Activated naive CD4-positive, alpha-beta T cell treated with anti-CD3 and anti-CD28 coated beads, Interleukin-2, amount 50 U/mL, for 72 hours (primary cell): ENCODE data around the gene BTBD9. TPM values are rescaled to one million over a fixed set of nuclear protein-coding genes. Genes with fewer than 3 reads are reported as not detected.
A peak's percentile ranks its signal among the peaks of the same experiment; 100 is the strongest.
"Not testable (repeated sequence)": the region's sequence is repeated elsewhere in the genome, so short reads cannot be mapped to it uniquely, and the experiment has no call there.

Experiments used
- ATAC-seq, 2 donors: fragments of 150-1000 bp; cut with Tn5 transposase; 2 replicates each; pipeline ENCODE4 v1.10.0; 2021; ENCODE audit warnings: mild to moderate bottlenecking in 2 of 2, moderate library complexity in 2 of 2
- DNase-seq, 2 donors: peaks; one replicate each; pipeline ENCODE4 v3.0.0; 2021 to 2022; ENCODE audit warnings: low spot score in 2 of 2
- H3K27ac Mint-ChIP-seq, 2 donors: one replicate each; pipeline ENCODE4 v1.8.0; 2022; ENCODE audit warnings: mild to moderate bottlenecking in 2 of 2, mixed read lengths in 2 of 2
- H3K36me3 Mint-ChIP-seq, 2 donors: one replicate each; pipeline ENCODE4 v1.8.0; 2022; ENCODE audit warnings: mixed read lengths in 2 of 2
- H3K9me3 Mint-ChIP-seq, 2 donors: one replicate each; pipeline ENCODE4 v1.8.0; 2022; ENCODE audit warnings: mixed read lengths in 2 of 2
- total RNA-seq, 2 donors: library from RNA; stranded (reverse); gene quantifications; one replicate each; pipeline ENCODE4 v1.2.3, GENCODE V29; 2022

BTBD9 gene
- total RNA-seq, 2 donors from 2014 or later = 10.5 to 18.8 TPM

- Mint-ChIP-seq H3K27ac (no peak overlapping the region), H3K36me3 (peaks cover 0 to 8% of the 10 kb centered on the region in 2 donors), H3K9me3 (no peaks in the 10 kb centered on the region)
- peak in 1 of 2 donors; percentile 36 for ATAC-seq
- no peak for DNase-seq
These were observed 286.3 kb downstream of the BTBD9 start for GRCh38 chr6:38353310-38354036.

- no peaks in the 10 kb centered on the region for H3K9me3 Mint-ChIP-seq
- ATAC-seq (no peak), DNase-seq (no peak)
- no peak overlapping the region for H3K27ac Mint-ChIP-seq
- H3K36me3 Mint-ChIP-seq = peaks cover 0 to under 1% of the 10 kb centered on the region in 2 donors
These were observed 287.1 kb downstream of the BTBD9 start for GRCh38 chr6:38352636-38353035.

- DNase-seq (no peak), ATAC-seq (no peak)
- H3K36me3 Mint-ChIP-seq = no peaks in the 10 kb centered on the region
- no peak overlapping the region for H3K27ac Mint-ChIP-seq
- H3K9me3 Mint-ChIP-seq = no peaks in the 10 kb centered on the region
These were observed 288.8 kb downstream of the BTBD9 start for GRCh38 chr6:38350942-38351341.

- H3K9me3 Mint-ChIP-seq = no peaks in the 10 kb centered on the region
- H3K27ac Mint-ChIP-seq = no peak overlapping the region
- H3K36me3 Mint-ChIP-seq = no peaks in the 10 kb centered on the region
- DNase-seq = no peak
- ATAC-seq = no peak
These were observed 289.5 kb downstream of the BTBD9 start for GRCh38 chr6:38350220-38350619.

- H3K36me3 Mint-ChIP-seq = no peaks in the 10 kb centered on the region
- DNase-seq = no peak
- no peak for ATAC-seq
- H3K27ac Mint-ChIP-seq = no peak overlapping the region
- H3K9me3 Mint-ChIP-seq = no peaks in the 10 kb centered on the region
These were observed 289.9 kb downstream of the BTBD9 start for GRCh38 chr6:38349795-38350194.

- no peaks in the 10 kb centered on the region for H3K36me3 Mint-ChIP-seq
- no peak for DNase-seq
These were observed 290.5 kb downstream of the BTBD9 start for GRCh38 chr6:38349221-38349620.

GRCh38 chr6:38348371-38348770 lies 291.4 kb downstream of the BTBD9 start:
- H3K9me3 Mint-ChIP-seq = no peaks in the 10 kb centered on the region
- ATAC-seq (no peak), DNase-seq (no peak)
- H3K27ac Mint-ChIP-seq = no peak overlapping the region
- H3K36me3 Mint-ChIP-seq = no peaks in the 10 kb centered on the region

More at GRCh38 chr6:38349221-38349620, 290.5 kb downstream of the BTBD9 start:
- H3K27ac Mint-ChIP-seq = no peak overlapping the region
- ATAC-seq = no peak
- H3K9me3 Mint-ChIP-seq = no peaks in the 10 kb centered on the region

GRCh38 chr6:38347829-38348228 lies 291.9 kb downstream of the BTBD9 start:
- ATAC-seq, H3K9me3 Mint-ChIP-seq, H3K27ac Mint-ChIP-seq, DNase-seq, H3K36me3 Mint-ChIP-seq: not testable (repeated sequence)

GRCh38 chr6:38346291-38347079 lies 293.2 kb downstream of the BTBD9 start:
- Mint-ChIP-seq H3K36me3 (no peaks in the 10 kb centered on the region), H3K27ac (no peak overlapping the region), H3K9me3 (no peaks in the 10 kb centered on the region)
- DNase-seq (no peak), ATAC-seq (no peak)

GRCh38 chr6:38345586-38345985 lies 294.1 kb downstream of the BTBD9 start:
- DNase-seq (no peak), ATAC-seq (no peak)
- no peaks in the 10 kb centered on the region for H3K9me3 Mint-ChIP-seq
- H3K36me3 Mint-ChIP-seq = no peaks in the 10 kb centered on the region
- peak overlapping the region in 1 of 2 donors; percentile 29 for H3K27ac Mint-ChIP-seq

- no peak overlapping the region for H3K27ac Mint-ChIP-seq
- no peak for ATAC-seq
- H3K9me3 Mint-ChIP-seq = peaks cover 0 to 4% of the 10 kb centered on the region in 2 donors
- H3K36me3 Mint-ChIP-seq = peaks cover 13 to 18% of the 10 kb centered on the region in 2 donors
- no peak for DNase-seq
These were observed 298.2 kb downstream of the BTBD9 start for GRCh38 chr6:38341496-38341895.

GRCh38 chr6:38339914-38340313 lies 299.8 kb downstream of the BTBD9 start:
- Mint-ChIP-seq H3K9me3 (peaks cover 0 to 8% of the 10 kb centered on the region in 2 donors), H3K27ac (no peak overlapping the region), H3K36me3 (peaks cover 21 to 27% of the 10 kb centered on the region in 2 donors)
- no peak for DNase-seq
- no peak for ATAC-seq

- DNase-seq (no peak), ATAC-seq (no peak)
- H3K9me3 Mint-ChIP-seq = peaks cover 7 to 17% of the 10 kb centered on the region in 2 donors
- H3K36me3 Mint-ChIP-seq = peaks cover 30 to 37% of the 10 kb centered on the region in 2 donors
- no peak overlapping the region for H3K27ac Mint-ChIP-seq
These were observed 301.8 kb downstream of the BTBD9 start for GRCh38 chr6:38337819-38338465.

GRCh38 chr6:38336922-38337321 lies 302.8 kb downstream of the BTBD9 start:
- Mint-ChIP-seq H3K36me3 (peaks cover 30 to 37% of the 10 kb centered on the region in 2 donors), H3K9me3 (peaks cover 7 to 17% of the 10 kb centered on the region in 2 donors), H3K27ac (no peak overlapping the region)
- no peak for ATAC-seq
- DNase-seq = no peak

- no peaks in the 10 kb centered on the region for H3K36me3 Mint-ChIP-seq
- no peak for ATAC-seq
- H3K27ac Mint-ChIP-seq = no peak overlapping the region
- no peaks in the 10 kb centered on the region for H3K9me3 Mint-ChIP-seq
- no peak for DNase-seq
These were observed 312.9 kb downstream of the BTBD9 start for GRCh38 chr6:38326837-38327236.

GRCh38 chr6:38323216-38323615 lies 316.5 kb downstream of the BTBD9 start:
- H3K27ac Mint-ChIP-seq = no peak overlapping the region
- no peak for ATAC-seq
- H3K9me3 Mint-ChIP-seq = no peaks in the 10 kb centered on the region
- H3K36me3 Mint-ChIP-seq = peaks cover 0 to 5% of the 10 kb centered on the region in 2 donors
- DNase-seq = no peak

GRCh38 chr6:38322138-38322537 lies 317.6 kb downstream of the BTBD9 start:
- Mint-ChIP-seq H3K36me3 (peaks cover 0 to 7% of the 10 kb centered on the region in 2 donors), H3K9me3 (no peaks in the 10 kb centered on the region)
- no peak for ATAC-seq

More at GRCh38 chr6:38322138-38322537, 317.6 kb downstream of the BTBD9 start:
- no peak for DNase-seq
- H3K27ac Mint-ChIP-seq = peak overlapping the region in 1 of 2 donors; percentile 9
